Measurements from ENCODE around the gene ACER3.

Gene ACER3

GRCh38 chr11:76939219-76939631, 78.5 kb downstream of the ACER3 start:
- Histone ChIP-seq H3K27me3 (ENCODE audit: insufficient read depth, poor library complexity, severe bottlenecking) (no peaks in the 10 kb centered on the region), H3K4me3 (replicated peaks; ENCODE audit: insufficient read depth, low read length) (no peak overlapping the region), H3K27ac (replicated peaks) (no peak overlapping the region)
- TF ChIP-seq SPI1 (IDR thresholded peaks at IDR 0.05; ENCODE audit: borderline replicate concordance, low read depth): no peak
- TF ChIP-seq GABPA (IDR thresholded peaks at IDR 0.05; ENCODE audit: low read depth): no peak
- TF ChIP-seq REST (IDR thresholded peaks at IDR 0.05; ENCODE audit: insufficient replicate concordance, low read depth): no peak
- TF ChIP-seq POLR2AphosphoS5 (IDR thresholded peaks at IDR 0.05; ENCODE audit: low read depth): no peak
- TF ChIP-seq CTCF (IDR thresholded peaks at IDR 0.05; ENCODE audit: insufficient read depth, low read length): no peak
- DNase-seq (ENCODE audit: low read depth in 1 of 2, low spot score in 1 of 2): no peak

- TF ChIP-seq SPI1 (IDR thresholded peaks at IDR 0.05; ENCODE audit: borderline replicate concordance, low read depth) (no peak), REST (IDR thresholded peaks at IDR 0.05; ENCODE audit: insufficient replicate concordance, low read depth) (no peak), POLR2AphosphoS5 (IDR thresholded peaks at IDR 0.05; ENCODE audit: low read depth) (no peak), CTCF (IDR thresholded peaks at IDR 0.05; ENCODE audit: insufficient read depth, low read length) (no peak), GABPA (IDR thresholded peaks at IDR 0.05; ENCODE audit: low read depth) (no peak)
- H3K4me3 ChIP-seq (replicated peaks; ENCODE audit: insufficient read depth, low read length): no peak overlapping the region
Observed at GRCh38 chr11:76944225-76944624, 83.5 kb downstream of the ACER3 start.

GRCh38 chr11:76946223-76946622, 85.5 kb downstream of the ACER3 start:
- Histone ChIP-seq H3K4me3 (replicated peaks; ENCODE audit: insufficient read depth, low read length) (no peak overlapping the region), H3K27ac (replicated peaks) (no peak overlapping the region), H3K27me3 (ENCODE audit: insufficient read depth, poor library complexity, severe bottlenecking) (no peaks in the 10 kb centered on the region)
- DNase-seq (ENCODE audit: low read depth in 1 of 2, low spot score in 1 of 2): no peak
- TF ChIP-seq CTCF (IDR thresholded peaks at IDR 0.05; ENCODE audit: insufficient read depth, low read length) (no peak), POLR2AphosphoS5 (IDR thresholded peaks at IDR 0.05; ENCODE audit: low read depth) (no peak), GABPA (IDR thresholded peaks at IDR 0.05; ENCODE audit: low read depth) (no peak), SPI1 (IDR thresholded peaks at IDR 0.05; ENCODE audit: borderline replicate concordance, low read depth) (no peak), REST (IDR thresholded peaks at IDR 0.05; ENCODE audit: insufficient replicate concordance, low read depth) (no peak)

More at GRCh38 chr11:76944225-76944624, 83.5 kb downstream of the ACER3 start:
- no peak for DNase-seq (ENCODE audit: low read depth in 1 of 2, low spot score in 1 of 2)
- H3K27ac ChIP-seq (replicated peaks): no peak overlapping the region
- H3K27me3 ChIP-seq (ENCODE audit: insufficient read depth, poor library complexity, severe bottlenecking): no peaks in the 10 kb centered on the region

Data from HL-60 (cell line).